SK-N-DZ (cell line): ENCODE measurements around the gene SCARB2.

ENCODE experiments used
- DNase-seq: peaks from one replicate; pipeline ENCODE4 v3.0.0-alpha.2; 2015; ENCODE audit warnings: low spot score

The SCARB2 gene

GRCh38 chr4:76148142-76148865 is 65.3 kb downstream of the SCARB2 start, which contains the start of gene NUP54:
TSS of gene NUP54 (minus strand) at chr4:76148397. CDS start at chr4:76148374, 23 bp downstream.
- peak; percentile 93 for DNase-seq

- DNase-seq: peak; percentile 73
These were observed 66.0 kb downstream of the SCARB2 start for GRCh38 chr4:76147454-76148141.

- DNase-seq: no peak
These were observed 69.1 kb downstream of the SCARB2 start for GRCh38 chr4:76144546-76144945.

- no peak for DNase-seq
These were observed 72.4 kb downstream of the SCARB2 start for GRCh38 chr4:76141241-76141640.

GRCh38 chr4:76127754-76128153 is 85.9 kb downstream of the SCARB2 start:
- no peak for DNase-seq

- no peak for DNase-seq
These were observed 87.8 kb downstream of the SCARB2 start for GRCh38 chr4:76125816-76126215.

- no peak for DNase-seq
These were observed 93.4 kb downstream of the SCARB2 start for GRCh38 chr4:76120199-76120598.

GRCh38 chr4:76117536-76117935 is 96.1 kb downstream of the SCARB2 start:
- DNase-seq: no peak

GRCh38 chr4:76116821-76117220 is 96.8 kb downstream of the SCARB2 start:
- DNase-seq: no peak
